ACHN (cell line): ENCODE data around the gene TMA7.
A peak's percentile ranks its signal among the peaks of the same experiment; 100 is the strongest.

Source experiments
- DNase-seq: peaks from one replicate; pipeline ENCODE4 v3.0.0-alpha.2; 2015
- in situ Hi-C: cut with HindIII; loops from 2 replicates; pipeline ENCODE4 v1.10.0; 2017; ENCODE audit warnings: low sequenced_read_pairs, low pct_ligation_motif_present, low pct_unique_long_range_greater_than_20kb

The TMA7 gene

GRCh38 chr3:48430708-48431101 lies 9.4 kb upstream of the TMA7 start:
- in situ Hi-C loops: no loop called here
- no peak for DNase-seq

- in situ Hi-C loops: no loop called here
- DNase-seq: no peak
Measured at GRCh38 chr3:48431224-48432029, 8.6 kb upstream of the TMA7 start.

GRCh38 chr3:48432411-48433371 lies 7.4 kb upstream of the TMA7 start:
- peak; percentile 24 for DNase-seq
- in situ Hi-C loops: no loop called here

- DNase-seq: peak; percentile 76
- in situ Hi-C loops: no loop called here
Measured at GRCh38 chr3:48433472-48434118, 6.5 kb upstream of the TMA7 start.

- no peak for DNase-seq
- in situ Hi-C loops: no loop called here
Measured at GRCh38 chr3:48434591-48435222, 5.3 kb upstream of the TMA7 start.

GRCh38 chr3:48435223-48435595 lies 4.8 kb upstream of the TMA7 start:
- in situ Hi-C loops: no loop called here
- DNase-seq: no peak

GRCh38 chr3:48435774-48436476 lies 4.1 kb upstream of the TMA7 start:
- peak; percentile 80 for DNase-seq
- in situ Hi-C loops: no loop called here

- no peak for DNase-seq
- in situ Hi-C loops: no loop called here
Measured at GRCh38 chr3:48436477-48436787, 3.6 kb upstream of the TMA7 start.

GRCh38 chr3:48436855-48437254 lies 3.2 kb upstream of the TMA7 start:
- no peak for DNase-seq
- in situ Hi-C loops: no loop called here

- DNase-seq: no peak
- in situ Hi-C loops: no loop called here
Measured at GRCh38 chr3:48437812-48438211, 2.2 kb upstream of the TMA7 start.

GRCh38 chr3:48440590-48440958 lies 517 bp downstream of the TMA7 start:
- peak; percentile 27 for DNase-seq
- in situ Hi-C loops: no loop called here

- in situ Hi-C loops: no loop called here
- no peak for DNase-seq
Measured at GRCh38 chr3:48441940-48442339, 1.9 kb downstream of the TMA7 start.

- in situ Hi-C loops: no loop called here
- DNase-seq: no peak
Measured at GRCh38 chr3:48445277-48445882, 5.3 kb downstream of the TMA7 start.

GRCh38 chr3:48446043-48446424 lies 6.0 kb downstream of the TMA7 start:
- in situ Hi-C loops: no loop called here
- no peak for DNase-seq

GRCh38 chr3:48446425-48447193 lies 6.6 kb downstream of the TMA7 start, which contains the start of gene ATRIP:
Gene ATRIP (plus strand): TSS chr3:48446737. CDS start chr3:48446846, 109 bp downstream.
- peak; percentile 89 for DNase-seq
- in situ Hi-C loops: no loop called here

- in situ Hi-C loops: no loop called here
Measured at GRCh38 chr3:48451270-48451669, 11.2 kb downstream of the TMA7 start.

GRCh38 chr3:48456456-48456855 lies 16.4 kb downstream of the TMA7 start:
- no peak for DNase-seq
- in situ Hi-C loops: no loop called here

More at GRCh38 chr3:48451270-48451669, 11.2 kb downstream of the TMA7 start:
- no peak for DNase-seq
